ENCODE data around the gene FOXE3. TPM values are rescaled to one million over a fixed set of nuclear protein-coding genes. Genes with fewer than 3 reads are reported as not detected.

Gene FOXE3
- total RNA-seq, 1 experiment from 2014 or later: not detected

- Mint-ChIP-seq H3K4me3 (ENCODE audit: unreplicated experiment) (no peak overlapping the region), H3K36me3 (ENCODE audit: insufficient read depth, unreplicated experiment) (peaks cover 4% of the 10 kb centered on the region), H3K27me3 (ENCODE audit: insufficient read depth, unreplicated experiment) (no peaks in the 10 kb centered on the region), H3K27ac (ENCODE audit: unreplicated experiment) (no peak overlapping the region), H3K4me1 (ENCODE audit: low read depth, unreplicated experiment) (no peaks in the 10 kb centered on the region), H3K9me3 (ENCODE audit: unreplicated experiment) (no peaks in the 10 kb centered on the region)
- no TSS peak for BruUV-seq (replicated peaks)
- no peak for DNase-seq
- POLR2A ChIA-PET: no interaction called here
- no peaks in the 10 kb centered on the region for H3K27me3 ChIP-seq (replicated peaks; ENCODE audit: control insufficient read depth, insufficient read depth, low read length)
- H3K9me3 ChIP-seq: no peaks in the 10 kb centered on the region
- intact Hi-C loops (cut with micrococcal nuclease; ENCODE audit: unreplicated experiment): no loop called here
- CTCF ChIA-PET: no interaction called here
- H3K4me3 ChIP-seq (ENCODE audit: low read depth, low read length): no peak overlapping the region
- no peaks in the 10 kb centered on the region for H3K4me1 ChIP-seq
- TF ChIP-seq, protein P1, sequence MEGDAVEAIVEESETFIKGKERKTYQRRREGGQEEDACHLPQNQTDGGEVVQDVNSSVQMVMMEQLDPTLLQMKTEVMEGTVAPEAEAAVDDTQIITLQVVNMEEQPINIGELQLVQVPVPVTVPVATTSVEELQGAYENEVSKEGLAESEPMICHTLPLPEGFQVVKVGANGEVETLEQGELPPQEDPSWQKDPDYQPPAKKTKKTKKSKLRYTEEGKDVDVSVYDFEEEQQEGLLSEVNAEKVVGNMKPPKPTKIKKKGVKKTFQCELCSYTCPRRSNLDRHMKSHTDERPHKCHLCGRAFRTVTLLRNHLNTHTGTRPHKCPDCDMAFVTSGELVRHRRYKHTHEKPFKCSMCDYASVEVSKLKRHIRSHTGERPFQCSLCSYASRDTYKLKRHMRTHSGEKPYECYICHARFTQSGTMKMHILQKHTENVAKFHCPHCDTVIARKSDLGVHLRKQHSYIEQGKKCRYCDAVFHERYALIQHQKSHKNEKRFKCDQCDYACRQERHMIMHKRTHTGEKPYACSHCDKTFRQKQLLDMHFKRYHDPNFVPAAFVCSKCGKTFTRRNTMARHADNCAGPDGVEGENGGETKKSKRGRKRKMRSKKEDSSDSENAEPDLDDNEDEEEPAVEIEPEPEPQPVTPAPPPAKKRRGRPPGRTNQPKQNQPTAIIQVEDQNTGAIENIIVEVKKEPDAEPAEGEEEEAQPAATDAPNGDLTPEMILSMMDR (IDR thresholded peaks at IDR 0.05; ENCODE audit: insufficient read depth in 1 of 2, low read depth in 1 of 2, low read length in 1 of 2, severe bottlenecking in 1 of 2, unreplicated experiment in 1 of 2): no peak
- H3K36me3 ChIP-seq (ENCODE audit: control insufficient read depth, insufficient read depth, low read length): no peaks in the 10 kb centered on the region
Measured at GRCh38 chr1:47442202-47442601, 26.1 kb downstream of the FOXE3 start.

GRCh38 chr1:47442842-47443529 is 26.9 kb downstream of the FOXE3 start:
- POLR2A ChIA-PET: no interaction called here

DNA sequence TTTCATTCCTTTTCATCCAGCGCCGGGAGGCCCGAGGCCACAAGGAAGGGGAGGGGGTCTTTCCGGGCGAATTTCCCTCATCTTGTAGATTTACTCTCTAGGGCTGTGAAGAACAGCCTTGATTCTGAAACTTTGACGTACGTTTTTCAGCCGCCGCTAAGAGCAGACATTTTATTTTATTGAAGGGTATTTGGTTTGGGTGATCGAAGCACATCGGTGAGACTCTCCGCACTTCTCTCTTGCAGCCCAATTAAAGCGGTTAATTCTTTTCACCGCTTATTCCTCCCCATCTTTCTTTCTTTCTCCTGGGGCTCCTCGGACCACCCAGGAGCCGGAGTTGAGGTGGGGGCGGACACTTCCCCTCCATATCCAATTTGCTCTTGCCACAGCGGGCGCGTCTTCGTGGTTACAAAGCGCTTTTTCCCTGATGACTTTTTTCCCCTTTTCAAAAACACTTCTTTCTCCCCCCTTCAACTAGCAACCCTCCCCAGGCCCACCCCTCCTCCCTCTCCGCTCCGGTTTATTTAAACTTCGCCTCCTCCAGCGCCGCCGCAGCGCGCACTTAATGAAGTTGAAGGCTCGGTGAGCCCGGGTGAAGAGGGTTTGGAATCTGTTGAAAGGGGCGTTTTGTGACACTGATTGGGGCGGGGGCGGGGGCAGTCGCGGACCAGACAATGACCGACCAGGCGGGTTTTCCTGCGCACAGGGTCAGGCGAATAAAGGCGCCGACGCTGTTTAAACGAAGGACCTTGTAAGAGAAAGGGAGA is 27.6 kb downstream of the FOXE3 start:
- H3K4me1 Mint-ChIP-seq (ENCODE audit: low read depth, unreplicated experiment): no peaks in the 10 kb centered on the region
- H3K27ac Mint-ChIP-seq (ENCODE audit: unreplicated experiment): no peak overlapping the region
- ChIA-PET CTCF (no interaction called here), POLR2A (no interaction called here)
- intact Hi-C loops (cut with micrococcal nuclease; ENCODE audit: unreplicated experiment): no loop called here
- no peaks in the 10 kb centered on the region for H3K9me3 ChIP-seq
- H3K27me3 ChIP-seq (replicated peaks; ENCODE audit: control insufficient read depth, insufficient read depth, low read length): no peaks in the 10 kb centered on the region
- TF ChIP-seq, protein P1 (IDR thresholded peaks at IDR 0.05; ENCODE audit: insufficient read depth in 1 of 2, low read depth in 1 of 2, low read length in 1 of 2, severe bottlenecking in 1 of 2, unreplicated experiment in 1 of 2): no peak
- H3K36me3 Mint-ChIP-seq (ENCODE audit: insufficient read depth, unreplicated experiment): peaks cover 4% of the 10 kb centered on the region
- BruUV-seq (replicated peaks): no TSS peak
- no peak overlapping the region for H3K4me3 Mint-ChIP-seq (ENCODE audit: unreplicated experiment)
- no peaks in the 10 kb centered on the region for H3K9me3 Mint-ChIP-seq (ENCODE audit: unreplicated experiment)
- no peaks in the 10 kb centered on the region for H3K27me3 Mint-ChIP-seq (ENCODE audit: insufficient read depth, unreplicated experiment)
- no peaks in the 10 kb centered on the region for H3K4me1 ChIP-seq
- H3K4me3 ChIP-seq (ENCODE audit: low read depth, low read length): no peak overlapping the region
- DNase-seq: no peak
- no peaks in the 10 kb centered on the region for H3K36me3 ChIP-seq (ENCODE audit: control insufficient read depth, insufficient read depth, low read length)

More at GRCh38 chr1:47442842-47443529, 26.9 kb downstream of the FOXE3 start:
- no peak overlapping the region for H3K27ac Mint-ChIP-seq (ENCODE audit: unreplicated experiment)
- no peaks in the 10 kb centered on the region for H3K4me1 ChIP-seq
- no peak overlapping the region for H3K4me3 Mint-ChIP-seq (ENCODE audit: unreplicated experiment)
- TF ChIP-seq, protein P1 (IDR thresholded peaks at IDR 0.05; ENCODE audit: insufficient read depth in 1 of 2, low read depth in 1 of 2, low read length in 1 of 2, severe bottlenecking in 1 of 2, unreplicated experiment in 1 of 2): no peak
- no peaks in the 10 kb centered on the region for H3K9me3 Mint-ChIP-seq (ENCODE audit: unreplicated experiment)
- H3K36me3 Mint-ChIP-seq (ENCODE audit: insufficient read depth, unreplicated experiment): peaks cover 4% of the 10 kb centered on the region
- intact Hi-C loops (cut with micrococcal nuclease; ENCODE audit: unreplicated experiment): no loop called here
- no peak for DNase-seq
- H3K27me3 ChIP-seq (replicated peaks; ENCODE audit: control insufficient read depth, insufficient read depth, low read length): no peaks in the 10 kb centered on the region
- no peaks in the 10 kb centered on the region for H3K4me1 Mint-ChIP-seq (ENCODE audit: low read depth, unreplicated experiment)
- H3K9me3 ChIP-seq: no peaks in the 10 kb centered on the region
- no peak overlapping the region for H3K4me3 ChIP-seq (ENCODE audit: low read depth, low read length)
- no peaks in the 10 kb centered on the region for H3K36me3 ChIP-seq (ENCODE audit: control insufficient read depth, insufficient read depth, low read length)
- no TSS peak for BruUV-seq (replicated peaks)
- H3K27me3 Mint-ChIP-seq (ENCODE audit: insufficient read depth, unreplicated experiment): no peaks in the 10 kb centered on the region
- CTCF ChIA-PET: no interaction called here
